Keratinocyte (primary cell): Measurements from ENCODE around the gene RPS16.

Experiments
- CTCF ChIP-seq, 3 experiments: IDR thresholded peaks in 1 of 3; conservative IDR thresholded peaks in 1 of 3; optimal IDR thresholded peaks in 1 of 3; 2 replicates in 2 of 3; 3 replicates in 1 of 3; pipeline versions ENCODE3 to v1.5.1; 2011; ENCODE audit warnings: low read length in 3 of 3, mild to moderate bottlenecking in 3 of 3, moderate library complexity in 2 of 3, control low read depth in 1 of 3, inconsistent platforms in 1 of 3; ENCODE audit not compliant: insufficient read depth in 2 of 3; ENCODE audit errors: extremely low read depth in 1 of 3
- EZH2 ChIP-seq: IDR thresholded peaks from one replicate; pipeline ENCODE4 v1.6.1; 2012; ENCODE audit warnings: inconsistent platforms, mild to moderate bottlenecking, low read length, moderate library complexity

DNA sequence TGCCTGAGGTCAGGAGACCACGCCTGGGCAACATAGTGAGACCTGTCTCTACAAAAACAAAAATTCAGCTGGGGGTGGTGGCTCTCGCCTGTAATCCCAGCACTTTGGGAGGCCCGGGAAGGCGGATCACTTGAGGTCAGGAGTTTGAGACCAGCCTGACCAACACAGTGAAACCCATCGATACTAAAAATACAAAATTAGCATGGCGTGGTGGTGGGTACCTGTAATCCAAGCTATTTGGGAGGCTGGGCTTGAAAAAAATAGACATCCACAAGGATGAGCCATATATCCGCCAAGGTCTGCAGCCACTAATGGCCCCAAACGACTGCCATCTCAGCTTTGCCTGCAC, 3.1 kb downstream of the RPS16 start:
- TF ChIP-seq CTCF (optimal IDR thresholded peaks at IDR 0.05 in 1 of 3, IDR thresholded peaks at IDR 0.05 in 1 of 3, conservative IDR thresholded peaks at IDR 0.05 in 1 of 3; ENCODE audit: extremely low read depth in 1 of 3, insufficient read depth in 2 of 3, low read length in 3 of 3) (no peak), EZH2 (no peak)
